GM10248 (cell line): ENCODE measurements around the gene ALOX15.
A peak's percentile ranks its signal among the peaks of the same experiment; 100 is the strongest.

Experiments
- CTCF ChIA-PET: fragments of 300-600 bp; sonication (Branson Sonifier 250); formaldehyde crosslinking; extraction: SDS; loops from one replicate; lab custom pipeline; 2021; ENCODE audit warnings: antibody characterized with exemption; lab: Yijun Ruan, JAX
- POLR2A ChIA-PET: fragments of 350-650 bp; sonication (Branson Sonifier 250); formaldehyde crosslinking; extraction: SDS; loops from one replicate; lab custom pipeline; 2020; ENCODE audit warnings: antibody characterized with exemption; lab: Yijun Ruan, JAX
- DNase-seq: peaks from one replicate; pipeline ENCODE4 v3.0.0; 2012; ENCODE audit errors: extremely low spot score
- CTCF ChIP-seq: IDR thresholded peaks from 2 replicates; pipeline ENCODE4 v1.5.1; 2012; ENCODE audit warnings: mild to moderate bottlenecking, low read depth; ENCODE audit errors: extremely low read depth, missing control alignments, control extremely low read depth

The ALOX15 gene

DNA sequence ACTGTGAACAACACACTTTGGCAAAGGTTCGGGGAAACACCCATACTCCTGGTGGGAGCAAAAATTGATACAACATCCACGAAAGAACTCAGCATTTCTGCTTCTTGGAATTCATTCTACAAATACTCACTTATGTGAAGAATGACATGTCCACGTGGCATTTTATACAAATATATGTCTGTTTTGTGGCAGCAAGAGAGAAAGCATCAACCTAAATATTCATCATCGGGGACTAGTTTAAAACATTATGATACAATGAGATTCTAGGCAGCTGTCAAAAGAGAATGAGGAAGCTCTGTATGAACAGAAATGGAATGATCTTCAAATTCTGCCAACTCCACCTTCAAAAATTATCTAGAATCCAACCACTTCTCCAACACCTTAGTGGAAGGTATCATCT is 25.7 kb upstream of the ALOX15 start:
- ChIA-PET CTCF (no interaction called here), POLR2A (no interaction called here)
- TF ChIP-seq CTCF: no peak
- DNase-seq: no peak

- TF ChIP-seq CTCF: no peak
- ChIA-PET CTCF (no interaction called here), POLR2A (no interaction called here)
- no peak for DNase-seq
Measured at GRCh38 chr17:4666296-4666695, 24.8 kb upstream of the ALOX15 start.

DNA sequence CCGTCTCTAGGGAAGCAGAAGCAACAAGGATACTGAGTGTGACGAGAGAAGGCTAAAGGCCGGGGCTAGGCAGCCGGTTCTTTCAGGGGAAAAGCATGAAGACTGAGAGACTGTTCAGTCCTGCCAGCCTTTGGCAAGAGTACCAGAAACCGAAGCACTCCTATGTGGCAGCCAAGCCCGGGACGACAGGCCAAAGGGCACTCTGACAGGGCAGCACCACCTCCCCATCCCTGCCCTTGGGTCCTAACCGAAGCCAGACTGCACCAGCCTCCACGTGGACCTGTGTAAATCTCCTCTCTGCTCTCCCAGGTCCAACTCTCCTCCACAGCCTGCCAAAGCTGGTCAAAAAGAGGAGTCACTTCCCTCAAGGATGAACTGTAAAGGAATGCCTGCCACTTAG is 23.5 kb upstream of the ALOX15 start:
- DNase-seq: no peak
- TF ChIP-seq CTCF: no peak
- ChIA-PET POLR2A (no interaction called here), CTCF (no interaction called here)

- POLR2A ChIA-PET: no interaction called here
- DNase-seq: no peak
- CTCF ChIA-PET: interaction anchor here (0.8 kb wide), 1 partner anchor 97 kb away, joined by 3 read pairs; no protein-coding TSS in a partner anchor
- no peak for TF ChIP-seq CTCF
Measured at GRCh38 chr17:4664230-4664629, 22.8 kb upstream of the ALOX15 start.

DNA sequence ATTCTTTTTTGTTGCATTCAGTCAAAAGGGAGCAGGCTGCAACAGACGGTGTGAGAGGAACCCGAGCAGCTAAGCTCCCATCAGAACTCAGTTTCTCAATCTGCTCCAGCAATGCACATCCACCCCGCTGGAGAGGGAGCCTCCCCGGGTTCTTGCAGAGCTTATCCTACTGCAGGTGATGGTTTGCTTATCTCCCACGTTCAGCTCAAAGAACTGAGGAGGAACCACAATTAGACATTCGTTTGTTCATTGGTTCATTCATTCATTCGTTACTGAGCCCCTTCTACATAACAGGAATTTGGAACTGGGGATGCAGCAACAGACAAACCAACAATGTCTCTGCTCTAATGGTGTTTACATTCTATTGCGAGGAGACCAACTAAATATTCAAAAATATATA is 22.2 kb upstream of the ALOX15 start:
- no peak for TF ChIP-seq CTCF
- no peak for DNase-seq
- ChIA-PET CTCF (no interaction called here), POLR2A (no interaction called here)

DNA sequence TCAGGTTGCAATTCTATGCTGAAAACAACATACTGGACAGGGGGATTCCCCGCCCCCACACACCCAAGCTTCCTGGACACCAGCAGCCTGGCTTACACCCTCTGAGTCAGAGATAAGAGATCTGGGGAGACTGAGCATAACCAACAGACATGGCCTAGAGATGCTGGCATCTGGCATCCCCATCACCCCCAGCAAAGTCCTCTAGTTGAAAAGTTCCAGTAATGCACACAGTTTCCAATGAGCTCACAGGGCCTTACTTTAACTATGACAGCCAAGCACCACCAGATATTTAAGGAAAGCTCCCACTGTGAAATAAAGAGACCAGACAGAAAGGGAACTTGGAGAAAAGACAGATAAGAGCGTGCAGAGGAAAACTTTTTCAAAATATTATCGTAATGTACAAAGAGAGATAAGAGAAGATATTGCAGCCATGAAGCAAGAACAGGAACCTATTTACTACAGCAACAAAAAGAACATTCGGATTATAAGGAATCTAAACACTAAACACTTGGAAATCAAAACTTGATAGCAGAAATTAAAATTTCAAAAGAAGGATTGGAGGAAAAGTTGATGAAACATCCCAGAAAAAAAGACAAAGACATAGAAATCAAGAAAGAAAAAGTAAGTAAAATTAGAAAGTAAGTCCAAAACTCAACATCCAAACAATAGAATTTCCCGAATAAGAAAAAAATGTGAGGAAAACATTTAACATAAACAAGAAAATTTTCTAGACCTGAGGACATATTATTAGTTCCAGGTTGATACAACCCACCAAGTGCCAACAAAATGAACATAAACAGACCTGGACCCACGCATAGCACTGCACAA is 17.2 kb upstream of the ALOX15 start:
- DNase-seq: peak; percentile 76

More for the DNA sequence above, 17.2 kb upstream of the ALOX15 start:
- CTCF ChIA-PET: interaction anchor here (1.1 to 1.6 kb wide), 2 partner anchors 32 to 44 kb away, joined by 3 read pairs; no protein-coding TSS in a partner anchor
- POLR2A ChIA-PET: no interaction called here
- no peak for TF ChIP-seq CTCF
